Psoas muscle (tissue), 8 donors: Measurements from ENCODE around the gene PARP11. TPM values are rescaled to one million over a fixed set of nuclear protein-coding genes. Genes with fewer than 3 reads are reported as not detected.

Source experiments
- ATAC-seq, 4 donors: fragments of 200-7000 bp; cut with Tn5 transposase; one replicate each; pipeline ENCODE4 v1.9.1; 2020; ENCODE audit warnings: moderate library complexity in 3 of 4, mild to moderate bottlenecking in 2 of 4
- DNase-seq, 2 donors: peaks; one replicate each; pipeline ENCODE4 v3.0.0-alpha.2; 2020
- H3K27ac ChIP-seq: fragments of 200-600 bp; one replicate; pipeline ENCODE4 v1.8.0; 2022
- H3K27me3 ChIP-seq, 3 donors: fragments of 200-600 bp in 1 of 3; one replicate each; pipeline versions ENCODE4 v1.6.1 to v1.8.0; 2013 to 2022; ENCODE audit warnings: low read length in 2 of 3, mild to moderate bottlenecking in 2 of 3, moderate library complexity in 1 of 3; ENCODE audit not compliant: insufficient read depth in 3 of 3
- H3K36me3 ChIP-seq, 2 donors: fragments of 200-600 bp in 1 of 2; one replicate each; pipeline versions ENCODE4 v1.6.1 to v1.8.0; 2013 to 2022; ENCODE audit warnings: low read depth in 1 of 2, mild to moderate bottlenecking in 1 of 2, moderate library complexity in 1 of 2; ENCODE audit not compliant: insufficient read depth in 1 of 2
- H3K4me1 ChIP-seq: fragments of 200-600 bp; one replicate; pipeline ENCODE4 v1.8.0; 2022
- H3K4me3 ChIP-seq: fragments of 200-600 bp; one replicate; pipeline ENCODE4 v1.8.0; 2022; ENCODE audit warnings: mild to moderate bottlenecking
- H3K9me3 ChIP-seq: fragments of 200-600 bp; one replicate; pipeline ENCODE4 v1.8.0; 2022
- CTCF ChIP-seq: fragments of 200-600 bp; IDR thresholded peaks from one replicate; pipeline ENCODE4 v1.8.0; 2022; ENCODE audit warnings: antibody characterized with exemption
- WGBS, 3 donors: extraction: QIAGEN DNeasy Blood & Tissue Kit; methylation state at CpG; one replicate each; pipeline versions ENCODE4 v1.1.6 to v1.1.7; 2013; 5-methylcytosine and 5-hydroxymethylcytosine counted together
- intact Hi-C, 2 donors: fragments of 100-400 bp; cut with DNase I; formaldehyde crosslinking; loops; one replicate each; pipeline versions ENCODE4 v1.11.0 to v1.14.2; 2022
- polyA plus RNA-seq, 3 donors: library from polyadenylated mRNA; stranded (reverse); fragments of 200-250 nt; gene quantifications; one replicate each; pipeline ENCODE4 v1.2.3, GENCODE V29; 2013
- total RNA-seq, 4 donors: library from RNA; stranded (reverse); fragmentation: NEBNext Ultra II Directional in 2 of 4; extraction: Animal tissue kit (Norgen Biotek cat#: 25700) in 2 of 4; gene quantifications; one replicate each; pipeline versions ENCODE4 v1.2.1 to v1.2.4, GENCODE V29; 2021 to 2023
- donor health status: healthy with polysubstance abuse.
- donor health status: DM: no; HTN: no; CAD: no; lungs with moderate emphysema.
- donor health status: Bipolar disorder and iron deficiency.
- donor health status: healthy.
- donor health status: DM: yes; HTN: yes; CAD: no.
- donor health status: DM: no; HTN: no; CAD: no.
- donor health status: DM: no; HTN: no; CAD: no.
- donor health status: DM: yes; HTN: yes; CAD: no.

The PARP11 gene
- total and polyA plus RNA-seq, 7 donors = 0.83 to 4.0 (median 2.6) TPM

GRCh38 chr12:3882406-3882805 is 9.2 kb upstream of the PARP11 start:
- 60 to 82% (median 68%) methylated on average over 4 of the region's 4 CpGs for WGBS, 3 donors

GRCh38 chr12:3881281-3881950 is 8.2 kb upstream of the PARP11 start:
- no peaks in the 10 kb centered on the region for H3K9me3 ChIP-seq
- no peaks in the 10 kb centered on the region for H3K4me1 ChIP-seq
- ATAC-seq = no peak
- TF ChIP-seq CTCF = no peak
- intact Hi-C loops = loop anchor here in 1 of 2 donors (10.0 kb wide), 1 partner anchor 653 kb away; the partner anchor contains the start of gene RAD51AP1
- no peak overlapping the region for H3K27ac ChIP-seq
- H3K4me3 ChIP-seq = no peak overlapping the region
- peaks cover 0 to 13% (median 3%) of the 10 kb centered on the region in 3 donors for H3K27me3 ChIP-seq
- WGBS, 3 donors = 41 to 54% (median 43%) methylated on average over 11 of the region's 11 CpGs
- no peaks in the 10 kb centered on the region for H3K36me3 ChIP-seq
- no peak for DNase-seq

More at GRCh38 chr12:3882406-3882805, 9.2 kb upstream of the PARP11 start:
- no peak for ATAC-seq
- no peak overlapping the region for H3K27ac ChIP-seq
- DNase-seq = no peak
- TF ChIP-seq CTCF = no peak
- no peaks in the 10 kb centered on the region for H3K36me3 ChIP-seq
- H3K9me3 ChIP-seq = no peaks in the 10 kb centered on the region
- intact Hi-C loops = loop anchor here in 1 of 2 donors (10.0 kb wide), 1 partner anchor 652 kb away; the partner anchor contains the start of gene RAD51AP1
- peaks cover 0 to 13% (median 3%) of the 10 kb centered on the region in 3 donors for H3K27me3 ChIP-seq
- no peaks in the 10 kb centered on the region for H3K4me1 ChIP-seq
- H3K4me3 ChIP-seq = no peak overlapping the region

GRCh38 chr12:3879846-3880245 is 6.6 kb upstream of the PARP11 start:
- Histone ChIP-seq H3K4me1 (no peaks in the 10 kb centered on the region), H3K27ac (no peak overlapping the region), H3K27me3 (peaks cover 0 to 13% (median 3%) of the 10 kb centered on the region in 3 donors), H3K9me3 (no peaks in the 10 kb centered on the region), H3K36me3 (no peaks in the 10 kb centered on the region), H3K4me3 (no peak overlapping the region)
- no peak for TF ChIP-seq CTCF
- DNase-seq = no peak
- WGBS, 3 donors = 90 to 96% (median 94%) methylated on average over 3 of the region's 3 CpGs
- ATAC-seq = no peak
- intact Hi-C loops = loop anchor here in 1 of 2 donors (10.0 kb wide), 1 partner anchor 655 kb away; the partner anchor contains the start of gene RAD51AP1

GRCh38 chr12:3871356-3871755 is 1.8 kb downstream of the PARP11 start:
- WGBS, 3 donors = 82 to 89% (median 86%) methylated on average over 4 of the region's 4 CpGs
- DNase-seq (no peak), ATAC-seq (no peak)
- peaks cover 10% of the 10 kb centered on the region for H3K4me1 ChIP-seq
- TF ChIP-seq CTCF = no peak
- H3K27ac ChIP-seq = no peak overlapping the region
- no peak overlapping the region for H3K4me3 ChIP-seq
- intact Hi-C loops = no loop called here
- H3K9me3 ChIP-seq = peaks cover under 1% of the 10 kb centered on the region
- no peaks in the 10 kb centered on the region for H3K36me3 ChIP-seq
- no peaks in the 10 kb centered on the region for H3K27me3 ChIP-seq
